Activated gamma-delta T cell (primary cell): Measurements from ENCODE around the gene SUMF1.

Experiments
- DNase-seq: peaks from one replicate; lab custom pipeline; 2025; lab: John Stamatoyannopoulos, UW

The SUMF1 gene

DNA sequence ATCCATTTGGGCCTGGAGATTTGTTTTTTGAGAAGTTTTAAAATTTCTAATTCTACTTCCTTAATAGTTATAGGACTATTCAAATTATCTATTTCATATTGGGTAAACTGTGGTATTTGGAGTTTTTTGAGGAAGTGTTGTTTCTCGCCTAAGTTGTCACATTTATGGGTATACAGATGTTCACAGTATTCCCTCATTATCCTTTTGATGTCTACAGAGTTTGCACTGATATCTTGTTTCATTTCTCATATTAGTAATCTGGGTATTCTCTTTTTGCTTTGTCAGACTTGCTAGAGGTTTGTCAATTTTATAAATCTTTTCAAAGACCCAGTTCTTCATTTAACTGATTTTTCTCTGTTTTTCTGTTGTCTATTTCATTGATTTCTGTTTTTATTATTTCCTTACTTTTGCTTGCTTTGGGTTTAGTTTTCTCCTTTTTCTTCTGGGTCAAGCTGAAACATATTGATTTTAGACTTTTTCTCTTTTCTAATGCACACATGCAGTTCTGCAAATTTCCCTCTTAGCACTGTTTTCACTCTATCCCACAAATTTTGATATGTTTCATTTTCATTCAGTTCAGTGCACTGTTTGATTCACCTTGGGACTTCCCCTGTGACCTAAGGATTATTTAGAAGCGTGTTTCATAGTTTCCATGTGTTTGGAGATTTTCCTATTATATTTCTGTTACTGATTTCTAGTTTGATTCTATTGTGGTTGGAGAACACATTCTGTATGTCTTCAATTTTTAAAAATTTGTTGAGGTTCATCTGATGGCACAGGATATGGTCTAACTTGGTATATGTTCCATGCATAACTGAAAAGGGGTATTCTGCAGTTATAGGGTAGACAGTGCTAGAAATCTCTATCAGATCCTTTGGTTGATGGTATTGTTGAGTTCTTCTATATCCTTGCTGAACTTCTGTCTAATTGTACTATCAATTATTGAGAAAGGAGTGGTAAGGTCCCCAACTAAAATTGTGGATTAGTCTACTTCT lies 79.6 kb downstream of the SUMF1 start:
- no peak for DNase-seq

DNA sequence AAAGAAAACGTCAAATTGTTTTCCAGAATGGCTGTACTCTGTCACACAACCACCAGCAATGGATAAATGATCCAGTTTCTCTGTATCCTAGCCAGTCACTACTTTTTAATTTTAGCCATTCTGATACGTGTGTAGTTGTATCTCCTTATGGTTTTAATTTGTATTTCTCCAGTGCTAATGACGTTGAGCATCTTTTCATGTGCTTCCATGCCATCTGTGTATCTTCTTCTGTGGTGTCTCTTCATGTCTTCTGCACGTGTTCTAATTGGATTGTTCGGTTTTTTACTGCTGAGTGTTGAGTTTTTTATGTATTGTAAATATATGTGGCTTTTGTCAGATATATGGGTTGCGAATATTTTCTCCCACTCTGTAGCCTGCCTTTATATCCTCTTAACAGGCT lies 81.9 kb downstream of the SUMF1 start:
- no peak for DNase-seq

DNA sequence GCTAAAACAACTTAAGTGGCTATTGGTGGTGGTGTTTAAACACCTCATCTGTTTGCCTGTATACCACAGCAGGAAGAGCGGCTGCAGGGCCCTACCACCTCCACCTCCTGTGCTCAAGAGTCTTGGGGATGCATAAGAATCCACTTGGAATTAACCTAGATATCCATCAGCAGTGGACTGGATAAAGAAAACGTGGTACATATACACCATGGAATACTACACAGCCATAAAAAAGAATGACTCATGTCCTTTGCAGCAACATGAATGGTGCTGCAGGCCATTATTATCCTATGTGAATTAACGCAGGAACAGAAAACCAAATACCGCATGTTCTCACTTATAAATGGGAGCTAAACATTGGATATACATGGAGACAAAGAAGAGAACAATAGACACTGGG lies 87.1 kb downstream of the SUMF1 start:
- no peak for DNase-seq

GRCh38 chr3:4376499-4376898 lies 90.6 kb downstream of the SUMF1 start:
- DNase-seq, result no peak

DNA sequence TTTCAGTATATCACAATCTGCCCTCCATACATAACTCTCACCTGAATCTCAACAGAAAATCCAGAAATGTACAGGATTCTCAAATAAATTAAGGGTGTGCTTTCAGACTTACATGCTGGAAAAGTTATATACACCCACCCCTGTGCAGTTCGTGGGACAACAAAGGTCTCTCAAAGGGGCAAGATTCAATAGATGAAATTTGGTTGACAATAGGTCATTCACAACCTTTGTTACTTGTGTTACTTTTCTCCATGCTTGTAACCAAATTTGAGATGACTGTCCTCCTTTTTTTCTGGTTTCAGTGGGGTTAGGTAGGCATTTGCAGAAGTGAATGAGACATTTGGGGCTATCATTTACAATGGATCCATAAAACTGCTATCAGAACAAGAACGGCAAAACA lies 91.2 kb downstream of the SUMF1 start:
- no peak for DNase-seq

DNA sequence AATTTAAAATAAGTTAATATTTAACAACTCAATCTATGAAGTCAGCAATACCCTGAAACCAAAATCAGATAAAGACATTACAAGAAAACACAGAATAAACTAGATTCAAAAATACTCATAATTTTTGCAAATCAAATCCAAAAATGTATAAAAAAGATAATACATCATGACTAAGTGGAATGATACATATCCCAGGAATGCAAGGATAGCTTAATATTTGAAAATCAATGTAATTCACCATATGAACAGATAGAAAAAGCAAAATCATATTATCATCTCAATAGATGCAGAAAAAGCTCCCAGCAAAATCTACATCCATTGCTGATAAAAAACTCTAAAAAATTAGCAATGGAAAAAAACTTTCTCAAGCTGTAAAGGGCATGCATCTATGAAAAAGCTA lies 93.4 kb downstream of the SUMF1 start:
- no peak for DNase-seq

GRCh38 chr3:4362523-4362922 lies 104.5 kb downstream of the SUMF1 start:
- DNase-seq, result no peak

DNA sequence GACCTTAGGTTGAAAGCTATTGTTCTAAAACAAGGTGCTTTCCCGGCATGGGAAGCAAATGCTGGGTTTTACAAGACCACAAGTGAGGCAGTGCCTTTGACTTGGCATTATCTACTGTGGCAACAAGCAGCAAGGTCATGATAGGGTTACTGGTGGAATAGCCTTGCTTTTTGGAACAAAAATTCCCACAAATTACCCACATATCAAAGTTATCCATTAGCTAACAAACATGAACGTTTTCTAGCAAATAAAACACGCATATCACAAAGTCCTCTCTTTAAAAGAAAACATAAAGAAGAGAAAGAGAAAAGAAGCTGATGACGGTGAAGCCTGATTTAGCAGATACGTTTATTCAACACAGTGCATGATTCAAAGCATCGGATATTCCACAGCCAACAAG lies 106.3 kb downstream of the SUMF1 start:
- no peak for DNase-seq

DNA sequence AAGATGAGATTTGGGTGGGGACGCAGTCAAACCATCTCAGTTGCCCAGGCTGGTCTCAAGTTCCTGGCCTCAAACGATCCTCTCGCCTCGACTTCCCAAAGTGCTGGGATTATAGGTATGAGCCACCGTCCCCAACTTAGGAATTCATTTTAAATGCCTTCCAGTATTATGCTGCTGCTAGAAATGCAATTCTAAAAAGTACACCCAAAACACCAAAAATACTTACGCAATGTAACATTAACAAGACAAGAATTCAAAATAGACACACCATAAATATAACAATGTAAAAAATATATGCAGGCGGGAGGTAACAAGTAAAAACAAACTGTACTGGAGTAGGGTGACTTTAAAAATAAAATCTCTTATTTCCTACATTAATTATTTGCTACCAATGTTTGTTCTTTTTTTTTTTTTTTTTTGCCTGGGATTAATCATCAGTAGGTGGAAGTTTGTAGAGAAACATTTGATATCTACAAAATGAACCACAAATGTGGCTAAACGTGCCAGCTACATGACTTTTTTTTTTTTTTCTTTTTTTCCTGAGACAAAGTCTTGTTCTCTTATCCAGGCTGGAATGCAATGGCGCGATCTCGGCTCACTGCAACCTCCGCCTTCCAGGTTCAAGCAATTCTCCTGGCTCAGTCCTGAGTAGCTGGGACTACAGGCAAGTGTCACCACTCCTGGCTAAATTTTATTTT lies 107.1 kb downstream of the SUMF1 start:
- no peak for DNase-seq

DNA sequence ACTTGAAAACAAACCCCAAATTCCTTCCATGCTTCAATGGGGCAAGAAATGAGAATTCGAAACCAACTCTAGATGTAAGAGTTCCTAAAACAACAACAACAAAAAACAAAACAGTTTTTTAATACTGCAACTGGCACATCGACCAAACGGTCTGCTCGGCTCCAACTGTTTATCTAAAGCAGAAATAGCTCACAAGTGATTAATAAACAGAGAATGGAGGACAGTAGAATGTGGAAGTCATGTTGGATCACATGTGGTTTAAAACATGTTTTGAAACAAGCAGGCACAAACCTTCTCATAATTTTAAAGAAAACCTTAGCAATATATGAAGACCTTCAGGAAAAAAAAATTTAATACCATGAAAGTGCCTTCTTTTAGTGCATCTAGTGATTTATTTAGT lies 108.8 kb downstream of the SUMF1 start:
- no peak for DNase-seq

DNA sequence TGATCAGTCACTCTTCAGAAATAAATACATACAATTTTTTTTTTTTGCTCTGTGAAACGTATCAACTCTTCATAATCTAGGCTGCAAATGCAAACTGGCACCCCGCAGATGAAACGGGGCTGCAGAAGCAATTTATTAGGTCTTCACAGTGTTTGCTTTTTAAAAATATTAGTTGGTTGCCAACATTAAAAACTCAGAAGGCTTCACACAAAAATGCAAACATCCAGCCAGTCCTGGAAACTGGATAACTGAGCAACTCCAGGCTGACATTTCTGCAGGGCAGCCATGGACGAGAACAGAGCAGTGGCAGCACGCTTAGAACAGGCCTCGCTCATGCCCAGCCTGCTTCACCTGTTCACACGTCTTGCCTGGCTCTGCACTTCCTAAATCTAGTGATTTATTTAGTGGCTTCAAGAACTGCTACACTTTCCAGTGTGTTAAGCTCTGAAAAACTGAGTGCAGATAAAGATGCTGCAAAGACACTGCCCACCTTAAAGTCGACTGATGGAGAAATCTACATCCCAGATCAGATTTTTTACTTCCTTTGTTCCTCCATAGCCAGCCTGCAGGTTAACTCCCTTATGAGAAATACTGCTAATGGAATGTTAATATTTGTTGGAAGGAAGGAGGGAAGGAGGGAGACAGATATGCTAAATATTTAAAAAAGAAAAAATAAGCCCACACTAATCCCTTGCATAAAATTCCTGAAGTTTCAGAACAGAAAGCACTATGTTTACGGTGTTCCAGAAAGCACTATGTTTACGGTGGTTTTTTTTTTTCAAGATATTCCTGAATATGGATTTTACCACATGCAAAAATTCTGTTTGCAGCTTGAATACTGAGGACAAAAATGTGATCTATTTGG lies 110.3 kb downstream of the SUMF1 start:
- no peak for DNase-seq

DNA sequence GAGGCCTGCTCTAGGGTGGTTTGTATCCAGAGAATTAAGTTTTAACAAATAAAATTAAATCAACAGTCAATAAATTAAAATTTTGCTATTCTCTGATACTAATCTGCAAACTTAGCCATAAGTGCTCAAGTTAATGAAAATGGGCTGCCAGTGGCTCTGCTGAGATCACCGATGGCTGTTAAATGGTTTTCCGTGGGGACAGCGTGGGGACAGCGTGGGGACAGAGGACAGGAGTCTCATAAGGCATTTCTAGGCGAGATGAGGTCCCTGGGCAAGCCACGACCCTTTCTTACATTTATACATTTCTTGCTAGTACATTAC lies 110.9 kb downstream of the SUMF1 start:
- DNase-seq, result no peak

DNA sequence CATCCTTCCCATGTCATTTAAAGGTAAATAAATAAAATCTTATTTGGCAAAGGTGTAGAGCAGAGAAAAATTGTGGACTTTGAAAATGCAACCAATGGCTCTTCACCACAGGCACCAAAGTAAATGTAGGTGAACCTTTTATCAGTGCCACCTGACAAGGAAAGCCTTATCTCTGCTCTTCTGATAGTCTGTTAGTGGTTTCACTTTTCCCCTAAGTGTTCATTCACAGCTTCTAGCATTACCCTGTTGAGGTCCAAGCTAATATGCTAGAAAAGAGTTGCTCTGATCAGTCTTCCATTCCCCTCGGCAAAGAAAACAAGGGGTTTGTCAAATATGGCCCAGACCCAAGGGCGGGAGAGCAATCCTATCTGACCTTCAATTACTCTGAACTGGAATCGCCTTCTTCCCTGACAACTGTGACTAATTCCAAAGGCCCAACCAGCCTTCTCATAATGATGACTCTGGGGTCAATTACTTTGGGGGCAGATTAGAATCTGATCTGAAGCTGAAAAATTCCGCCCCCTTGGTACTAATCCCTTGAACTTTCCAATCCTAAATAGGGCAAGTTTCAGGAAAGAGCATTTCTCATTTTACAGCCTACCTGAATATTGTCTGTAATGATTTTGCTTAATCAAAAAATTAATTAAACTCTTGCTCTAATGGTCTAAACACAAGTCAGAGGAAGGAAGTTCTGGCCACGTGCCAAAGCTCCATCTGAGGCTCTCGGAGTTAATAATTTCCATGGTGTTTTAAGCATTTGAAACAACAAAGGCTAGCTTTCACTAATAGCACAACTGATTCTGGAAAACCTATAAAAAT lies 111.5 kb downstream of the SUMF1 start:
- no peak for DNase-seq

- DNase-seq, result no peak
These were observed 115.2 kb downstream of the SUMF1 start for GRCh38 chr3:4351872-4352271.

DNA sequence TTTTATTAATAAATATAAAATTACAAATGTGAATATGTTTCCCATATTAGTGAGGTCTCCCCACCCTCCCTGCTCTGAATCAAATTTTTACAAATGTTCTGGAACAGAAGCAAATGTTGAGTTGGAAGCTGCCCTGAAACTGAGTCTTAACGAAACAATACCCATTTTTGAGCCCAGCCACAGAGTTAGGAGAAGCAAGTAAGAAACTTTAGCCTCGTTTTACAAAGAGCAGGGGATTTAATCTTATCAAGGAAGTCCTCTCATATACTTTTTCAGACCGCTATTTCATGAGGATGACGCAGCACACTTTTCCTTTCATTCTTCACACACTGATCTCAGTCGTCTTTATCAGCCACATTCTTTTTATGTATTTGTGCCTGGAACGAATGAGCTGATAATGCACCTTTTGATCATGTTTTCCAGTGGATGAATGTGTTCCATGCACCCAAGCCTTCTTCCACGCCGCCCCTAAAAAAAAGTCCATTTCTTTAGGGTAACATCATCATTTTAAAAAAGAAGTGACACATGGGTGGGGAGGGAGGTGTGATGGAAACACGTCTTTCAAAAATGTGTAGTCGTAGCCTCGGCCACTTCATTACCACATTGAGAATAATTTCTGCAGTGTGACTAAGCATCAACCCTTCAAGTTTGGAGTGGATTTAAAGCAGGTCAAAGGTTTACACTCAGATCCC lies 115.8 kb downstream of the SUMF1 start:
- DNase-seq, result no peak

GRCh38 chr3:4350789-4351163 lies 116.3 kb downstream of the SUMF1 start:
- DNase-seq, result no peak

- DNase-seq, result no peak
These were observed 123.8 kb downstream of the SUMF1 start for GRCh38 chr3:4343258-4343657.

DNA sequence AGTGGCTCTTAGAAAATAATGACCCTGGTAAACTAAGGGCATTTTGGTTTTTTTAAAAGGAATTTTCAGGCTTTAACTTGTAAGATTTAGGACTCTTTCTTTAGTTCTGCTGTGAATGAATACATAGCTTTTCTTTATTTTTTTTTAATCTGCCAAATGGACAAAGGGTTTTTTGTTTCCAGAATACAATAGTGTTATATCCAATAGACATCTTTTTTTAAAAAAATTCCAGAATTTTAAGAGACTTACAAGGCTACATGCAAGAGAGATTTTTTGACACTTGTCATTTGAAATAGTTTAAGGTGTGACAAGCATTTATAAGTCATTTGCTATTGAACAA lies 125.8 kb downstream of the SUMF1 start:
- DNase-seq, result no peak

- no peak for DNase-seq
These were observed 126.4 kb downstream of the SUMF1 start for GRCh38 chr3:4340411-4341335.

DNA sequence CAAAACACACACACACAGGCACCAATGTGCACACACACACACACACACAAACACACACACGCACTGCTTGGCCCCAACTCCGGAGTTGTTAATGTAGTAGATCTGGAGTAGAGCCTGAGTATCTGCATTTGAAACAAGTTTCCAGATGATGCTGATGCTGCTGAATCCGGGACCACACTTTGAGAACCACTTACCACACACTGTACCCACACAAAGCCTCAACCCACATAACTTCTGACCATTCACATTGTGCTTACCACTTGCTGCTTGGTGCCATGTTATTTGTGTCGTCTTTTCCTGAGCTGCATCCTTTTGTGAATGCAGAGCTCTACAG lies 127.0 kb downstream of the SUMF1 start:
- no peak for DNase-seq
